Heart left ventricle (tissue), 16 donors: Measurements from ENCODE around the gene SUN1. TPM values are rescaled to one million over a fixed set of nuclear protein-coding genes. Genes with fewer than 3 reads are reported as not detected.

Experiments
- ATAC-seq, 4 donors: fragments of 200-7000 bp; cut with Tn5 transposase; one replicate each; pipeline ENCODE4 v1.9.1; 2020 to 2022; ENCODE audit warnings: moderate library complexity in 4 of 4, mild to moderate bottlenecking in 3 of 4, moderate number of reproducible peaks in 1 of 4
- DNase-seq, 5 donors: peaks; one replicate each; pipeline ENCODE4 v3.0.0-alpha.2; 2020
- H3K27ac ChIP-seq, 12 donors: fragments of 200-600 bp; sonication (generic) in 4 of 12; one replicate each; pipeline versions ENCODE4 v1.5.0 to v1.8.0; 2016 to 2022; ENCODE audit warnings: mild to moderate bottlenecking in 2 of 12
- H3K27me3 ChIP-seq, 9 donors: fragments of 200-600 bp; sonication (generic) in 2 of 9; one replicate each; pipeline versions ENCODE4 v1.5.1 to v1.8.0; 2016 to 2022; ENCODE audit warnings: mild to moderate bottlenecking in 3 of 9
- H3K36me3 ChIP-seq, 9 donors: fragments of 200-600 bp; sonication (generic) in 2 of 9; one replicate each; pipeline versions ENCODE4 v1.5.0 to v1.8.0; 2018 to 2022; ENCODE audit warnings: mild to moderate bottlenecking in 2 of 9
- H3K4me1 ChIP-seq, 12 donors: fragments of 200-600 bp; sonication (generic) in 4 of 12; one replicate each; pipeline versions ENCODE4 v1.5.0 to v1.8.0; 2016 to 2022; ENCODE audit warnings: mild to moderate bottlenecking in 3 of 12
- H3K4me3 ChIP-seq, 12 donors: fragments of 200-600 bp; sonication (generic) in 4 of 12; one replicate each; pipeline versions ENCODE4 v1.5.0 to v1.8.0; 2017 to 2022; ENCODE audit warnings: mild to moderate bottlenecking in 9 of 12, moderate library complexity in 4 of 12
- H3K9me3 ChIP-seq, 12 donors: fragments of 200-600 bp; sonication (generic) in 4 of 12; one replicate each; pipeline versions ENCODE4 v1.5.0 to v1.8.0; 2016 to 2022; ENCODE audit warnings: mild to moderate bottlenecking in 1 of 12
- POLR2A ChIP-seq, 2 donors: fragments of 450-650 bp; IDR thresholded peaks; one replicate each; pipeline ENCODE4 v1.6.1; 2017; ENCODE audit warnings: antibody characterized with exemption in 2 of 2, mild to moderate bottlenecking in 2 of 2, moderate library complexity in 2 of 2
- WGBS, 4 donors: extraction: QIAGEN DNeasy Blood & Tissue Kit in 2 of 4; methylation state at CpG; one replicate each; pipeline versions ENCODE4 v1.1.5 to v1.1.7; 2013 to 2018; 5-methylcytosine and 5-hydroxymethylcytosine counted together
- intact Hi-C, 10 donors: fragments of 100-400 bp; cut with DNase I; formaldehyde crosslinking; loops; one replicate each; pipeline versions ENCODE4 v1.11.1 to v1.14.2; 2022
- polyA plus RNA-seq, 2 donors: library from polyadenylated mRNA; stranded (reverse); fragments of 200-250 nt; gene quantifications; one replicate each; pipeline ENCODE4 v1.2.3, GENCODE V29; 2013
- total RNA-seq, 9 donors: library from RNA; depleted of rRNA in 2 of 9; stranded (reverse); fragments of >200 nt in 2 of 9; fragmentation: NEBNext Ultra II Directional in 3 of 9; extraction: Animal tissue kit (Norgen Biotek cat#: 25700) in 3 of 9; gene quantifications; one replicate each; pipeline versions ENCODE4 v1.1.0 to v1.2.4, GENCODE V29; 2016 to 2023
- TF ChIP-seq, protein P1 (sequence below), 12 donors: fragments of 200-600 bp; sonication (generic) in 4 of 12; IDR thresholded peaks; one replicate each; pipeline versions ENCODE4 v1.5.0 to v1.8.0; 2018 to 2022; ENCODE audit warnings: antibody characterized with exemption in 12 of 12, mild to moderate bottlenecking in 5 of 12
- donor health status: ischemic (EF 13 %, LVEDD 7.1; RV severe dilation, severe dysfunction).
- donor health status: healthy with polysubstance abuse.
- donor health status: DM: no; HTN: yes; CAD: no.
- donor health status: DM: no; HTN: no; CAD: no.
- donor health status: ischemic (EF 25% LVEDD 6.9; RV normal size, moderate dysfunction).
- donor health status: ischemic (EF 25% LVEDD 5.7; RV mildly dilated, moderate dysfunction).
- donor health status: healthy.
- donor health status: DM: yes; HTN: yes; CAD: no.
- donor health status: ischemic (EF 35%, LVEDD 5.7; RV mildly dilated, moderate dysfunction).
- donor health status: nonischemic (EF 11% LVEDD 7.7; RV severe dilation, severe dysfunction).
- donor health status: DM: yes; HTN: yes; CAD: no.
- donor health status: PGD.
- donor health status: ischemic (EF 29% LVEDD 5.4; RV normal size, mild dysfunction).
- donor health status: nonischemic (EF 23%, LVEDD 6.1; RV moderate dilation, normal function).

Gene SUN1
- total and polyA plus RNA-seq, 11 donors = 111 to 203 (median 151) TPM

DNA sequence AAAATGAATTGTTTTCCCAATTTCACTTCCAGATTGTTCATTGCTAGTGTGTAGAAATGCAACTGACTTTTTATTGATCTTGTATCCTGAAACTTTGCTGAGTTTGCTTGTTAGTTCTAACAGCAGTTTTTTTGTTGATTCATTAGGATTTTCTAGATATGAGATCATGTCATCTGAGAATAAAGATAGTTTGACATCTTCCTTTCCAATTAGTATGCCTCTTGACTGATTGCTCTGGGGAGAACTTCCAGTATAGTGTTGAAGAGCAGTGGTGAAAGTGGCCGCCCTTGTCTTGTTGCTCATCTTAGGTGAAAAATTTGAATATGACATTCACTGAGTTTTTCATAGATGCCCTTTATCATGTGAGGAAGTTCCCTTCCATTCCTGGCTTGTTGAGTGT lies 11.9 kb upstream of the SUN1 start:
- DNase-seq = peak in 1 of 5 donors; percentile 1
- WGBS, 4 donors = 74 to 89% (median 83%) methylated on average over 1 of the region's 1 CpG
- ATAC-seq = no peak
- Histone ChIP-seq H3K4me3 (no peak overlapping the region), H3K36me3 (peaks cover 0 to 5% (median 0%) of the 10 kb centered on the region in 9 donors), H3K27ac (no peak overlapping the region), H3K27me3 (no peaks in the 10 kb centered on the region), H3K9me3 (no peaks in the 10 kb centered on the region), H3K4me1 (peaks cover 0 to 84% (median 56%) of the 10 kb centered on the region in 12 donors)
- TF ChIP-seq, protein P1, sequence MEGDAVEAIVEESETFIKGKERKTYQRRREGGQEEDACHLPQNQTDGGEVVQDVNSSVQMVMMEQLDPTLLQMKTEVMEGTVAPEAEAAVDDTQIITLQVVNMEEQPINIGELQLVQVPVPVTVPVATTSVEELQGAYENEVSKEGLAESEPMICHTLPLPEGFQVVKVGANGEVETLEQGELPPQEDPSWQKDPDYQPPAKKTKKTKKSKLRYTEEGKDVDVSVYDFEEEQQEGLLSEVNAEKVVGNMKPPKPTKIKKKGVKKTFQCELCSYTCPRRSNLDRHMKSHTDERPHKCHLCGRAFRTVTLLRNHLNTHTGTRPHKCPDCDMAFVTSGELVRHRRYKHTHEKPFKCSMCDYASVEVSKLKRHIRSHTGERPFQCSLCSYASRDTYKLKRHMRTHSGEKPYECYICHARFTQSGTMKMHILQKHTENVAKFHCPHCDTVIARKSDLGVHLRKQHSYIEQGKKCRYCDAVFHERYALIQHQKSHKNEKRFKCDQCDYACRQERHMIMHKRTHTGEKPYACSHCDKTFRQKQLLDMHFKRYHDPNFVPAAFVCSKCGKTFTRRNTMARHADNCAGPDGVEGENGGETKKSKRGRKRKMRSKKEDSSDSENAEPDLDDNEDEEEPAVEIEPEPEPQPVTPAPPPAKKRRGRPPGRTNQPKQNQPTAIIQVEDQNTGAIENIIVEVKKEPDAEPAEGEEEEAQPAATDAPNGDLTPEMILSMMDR (IDR thresholded peaks at IDR 0.05) = no peak
- TF ChIP-seq POLR2A (IDR thresholded peaks at IDR 0.05) = no peak
- intact Hi-C loops = loop anchor here in 6 of 10 donors (5.0 kb wide), 2 partner anchors 47 to 52 kb away; no protein-coding TSS in a partner anchor

DNA sequence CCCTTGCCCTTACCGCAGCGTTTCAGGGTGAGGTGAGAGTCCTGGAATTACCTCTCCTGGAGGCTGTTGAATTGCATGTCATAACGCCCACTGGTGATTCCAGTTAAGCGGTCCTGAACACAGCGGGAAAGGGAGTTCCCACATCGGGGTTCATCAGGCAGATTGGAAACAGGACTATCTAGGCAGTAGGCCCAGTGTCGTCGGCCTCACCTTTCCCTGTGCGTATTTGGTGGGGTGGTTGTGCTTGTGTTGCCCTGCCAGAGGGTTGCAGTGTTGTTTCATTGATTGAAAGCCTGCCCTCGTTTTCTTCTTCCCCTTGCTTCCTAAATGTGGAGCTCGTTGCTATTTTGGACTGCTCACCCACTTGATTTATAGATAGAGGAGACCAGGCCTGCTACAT lies 10.6 kb upstream of the SUN1 start:
- H3K4me1 ChIP-seq = peaks cover 0 to 92% (median 63%) of the 10 kb centered on the region in 12 donors
- no peaks in the 10 kb centered on the region for H3K27me3 ChIP-seq
- ATAC-seq = peak; percentile 32 to 78 (median 74)
- H3K27ac ChIP-seq = peak overlapping the region in 9 of 12 donors; percentile 54 to 81 (median 72)
- TF ChIP-seq, protein P1 (IDR thresholded peaks at IDR 0.05) = peak in 8 of 12 donors; percentile 10 to 46 (median 30)
- no peak for TF ChIP-seq POLR2A (IDR thresholded peaks at IDR 0.05)
- H3K36me3 ChIP-seq = peaks cover 0 to 5% (median 0%) of the 10 kb centered on the region in 9 donors
- intact Hi-C loops = loop anchor here in 6 of 10 donors (5.0 kb wide), 2 partner anchors 46 to 51 kb away; no protein-coding TSS in a partner anchor
- no peak overlapping the region for H3K4me3 ChIP-seq
- 41 to 52% (median 44%) methylated on average over 11 of the region's 11 CpGs for WGBS, 4 donors
- no peaks in the 10 kb centered on the region for H3K9me3 ChIP-seq
- peak in 2 of 5 donors; percentile 44 to 50 for DNase-seq

DNA sequence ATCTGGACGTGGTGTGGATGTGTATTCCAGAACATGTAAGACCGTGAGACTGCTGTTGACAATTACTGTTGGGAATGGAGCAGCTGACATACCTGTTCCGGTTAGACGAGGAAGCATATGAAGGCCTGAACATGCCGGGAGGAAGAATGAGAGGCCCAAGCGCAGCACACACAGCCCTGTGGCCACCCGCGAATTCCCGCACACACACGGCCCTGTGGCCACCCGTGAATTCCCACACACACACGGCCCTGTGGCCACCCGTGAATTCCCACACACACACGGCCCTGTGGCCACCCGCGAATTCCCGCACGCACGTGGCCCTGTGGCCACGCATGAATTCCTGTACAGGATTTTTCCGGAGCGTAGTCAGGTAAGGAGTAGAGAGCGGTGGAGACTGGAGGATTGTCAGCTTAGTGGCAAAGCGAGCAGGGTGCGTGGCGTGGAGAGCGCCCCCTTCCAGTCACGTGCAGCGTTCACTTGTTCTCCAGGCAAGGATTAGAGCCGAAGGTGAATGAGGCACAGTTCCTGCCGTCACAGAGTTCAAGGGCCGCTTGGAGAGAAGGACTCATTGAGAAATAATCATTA lies 9.5 kb upstream of the SUN1 start:
- Histone ChIP-seq H3K9me3 (no peaks in the 10 kb centered on the region), H3K27me3 (no peaks in the 10 kb centered on the region), H3K36me3 (peaks cover 0 to 5% (median 0%) of the 10 kb centered on the region in 9 donors), H3K4me1 (peaks cover 6 to 96% (median 65%) of the 10 kb centered on the region in 12 donors), H3K27ac (peak overlapping the region in 11 of 12 donors; percentile 12 to 81 (median 68)), H3K4me3 (no peak overlapping the region)
- TF ChIP-seq POLR2A (IDR thresholded peaks at IDR 0.05) = no peak
- TF ChIP-seq, protein P1 (IDR thresholded peaks at IDR 0.05) = no peak
- ATAC-seq = peak in 3 of 4 donors; percentile 12 to 43 (median 37)
- 75 to 79% (median 76%) methylated on average over 32 of the region's 32 CpGs for WGBS, 4 donors
- DNase-seq = peak in 1 of 5 donors; percentile 20
- intact Hi-C loops = loop anchor here in 6 of 10 donors (5.0 kb wide), 2 partner anchors 45 to 50 kb away; no protein-coding TSS in a partner anchor

DNA sequence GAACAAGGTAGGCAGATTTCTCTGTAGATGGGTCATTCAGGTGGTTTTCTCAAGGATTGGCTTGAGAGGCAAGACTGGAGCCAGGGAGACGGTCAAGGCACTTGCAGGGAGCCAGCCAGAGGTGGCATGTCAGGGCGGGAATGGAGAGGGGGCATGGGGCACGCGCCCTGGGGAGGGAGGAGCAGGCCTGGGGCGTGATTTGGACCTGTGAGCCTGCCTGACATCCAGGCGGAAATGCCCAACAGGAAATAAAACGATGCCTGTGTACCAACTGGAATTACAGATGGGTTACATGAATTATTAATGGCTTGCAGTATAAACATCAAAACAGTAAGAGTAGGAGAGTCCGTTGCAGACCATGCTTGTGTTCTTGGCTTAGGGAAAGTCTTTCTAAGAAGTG lies 8.6 kb upstream of the SUN1 start:
- Histone ChIP-seq H3K27ac (peak overlapping the region in 11 of 12 donors; percentile 15 to 81 (median 68)), H3K9me3 (no peaks in the 10 kb centered on the region), H3K4me3 (no peak overlapping the region), H3K4me1 (peaks cover 7 to 92% (median 64%) of the 10 kb centered on the region in 12 donors), H3K36me3 (peaks cover 0 to 5% (median 0%) of the 10 kb centered on the region in 9 donors), H3K27me3 (no peaks in the 10 kb centered on the region)
- peak in 2 of 5 donors; percentile 14 to 28 for DNase-seq
- no peak for ATAC-seq
- 48 to 58% (median 53%) methylated on average over 8 of the region's 8 CpGs for WGBS, 4 donors
- TF ChIP-seq POLR2A (IDR thresholded peaks at IDR 0.05) = no peak
- TF ChIP-seq, protein P1 (IDR thresholded peaks at IDR 0.05) = no peak
- intact Hi-C loops = loop anchor here in 6 of 10 donors (5.0 kb wide), 2 partner anchors 44 to 49 kb away; no protein-coding TSS in a partner anchor
